Measurements from ENCODE around the gene SORCS2.

- TF ChIP-seq FOXM1 (IDR thresholded peaks at IDR 0.05; ENCODE audit: borderline replicate concordance) (no peak), FOXA1 (IDR thresholded peaks at IDR 0.05) (no peak), HDGF (IDR thresholded peaks at IDR 0.05; ENCODE audit: borderline replicate concordance) (no peak), ELF4 (IDR thresholded peaks at IDR 0.05) (no peak), BHLHE40 (IDR thresholded peaks at IDR 0.05; ENCODE audit: borderline replicate concordance) (no peak), SUZ12 (IDR thresholded peaks at IDR 0.05) (no peak), SP1 (IDR thresholded peaks at IDR 0.05) (no peak), FOXK2 (IDR thresholded peaks at IDR 0.05) (no peak), ARNT (IDR thresholded peaks at IDR 0.05) (no peak)
Observed at GRCh38 chr4:7687796-7688195, 495.5 kb downstream of the SORCS2 start.
